ENCODE results near the gene PIGK. TPM values are rescaled to one million over a fixed set of nuclear protein-coding genes. Genes with fewer than 3 reads are reported as not detected.

Gene PIGK
- total RNA-seq, 2 experiments from 2014 or later, result 15.4 to 16.6 TPM

DNA sequence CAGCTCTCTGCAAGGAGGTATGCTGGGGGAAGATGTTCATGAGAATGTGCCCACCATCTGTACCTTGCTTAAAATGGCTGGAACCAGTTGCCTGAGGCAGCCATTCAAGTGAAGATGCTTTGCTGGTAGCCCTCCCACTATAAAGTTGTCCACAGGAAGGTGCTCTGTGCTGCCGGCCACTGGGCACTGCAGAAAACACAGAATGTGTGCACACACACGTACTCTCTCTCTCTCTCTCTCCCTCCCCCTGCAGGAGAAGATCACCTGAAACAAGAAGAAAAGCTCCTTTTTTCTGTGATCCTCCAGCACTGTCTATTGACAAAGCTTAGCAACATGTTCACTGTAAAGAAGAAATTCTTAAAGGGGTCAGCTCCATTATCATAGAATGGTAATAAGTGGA lies 134.8 kb downstream of the PIGK start:
- ATAC-seq (no peak), DNase-seq (no peak)
- Mint-ChIP-seq H3K4me3 (no peak overlapping the region), H3K27me3 (no peaks in the 10 kb centered on the region), H3K27ac (no peak overlapping the region), H3K9me3 (no peaks in the 10 kb centered on the region), H3K36me3 (ENCODE audit: low read depth) (peaks cover 2% of the 10 kb centered on the region), H3K4me1 (ENCODE audit: low read depth) (no peaks in the 10 kb centered on the region)
- TF ChIP-seq, protein P1, sequence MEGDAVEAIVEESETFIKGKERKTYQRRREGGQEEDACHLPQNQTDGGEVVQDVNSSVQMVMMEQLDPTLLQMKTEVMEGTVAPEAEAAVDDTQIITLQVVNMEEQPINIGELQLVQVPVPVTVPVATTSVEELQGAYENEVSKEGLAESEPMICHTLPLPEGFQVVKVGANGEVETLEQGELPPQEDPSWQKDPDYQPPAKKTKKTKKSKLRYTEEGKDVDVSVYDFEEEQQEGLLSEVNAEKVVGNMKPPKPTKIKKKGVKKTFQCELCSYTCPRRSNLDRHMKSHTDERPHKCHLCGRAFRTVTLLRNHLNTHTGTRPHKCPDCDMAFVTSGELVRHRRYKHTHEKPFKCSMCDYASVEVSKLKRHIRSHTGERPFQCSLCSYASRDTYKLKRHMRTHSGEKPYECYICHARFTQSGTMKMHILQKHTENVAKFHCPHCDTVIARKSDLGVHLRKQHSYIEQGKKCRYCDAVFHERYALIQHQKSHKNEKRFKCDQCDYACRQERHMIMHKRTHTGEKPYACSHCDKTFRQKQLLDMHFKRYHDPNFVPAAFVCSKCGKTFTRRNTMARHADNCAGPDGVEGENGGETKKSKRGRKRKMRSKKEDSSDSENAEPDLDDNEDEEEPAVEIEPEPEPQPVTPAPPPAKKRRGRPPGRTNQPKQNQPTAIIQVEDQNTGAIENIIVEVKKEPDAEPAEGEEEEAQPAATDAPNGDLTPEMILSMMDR (IDR thresholded peaks at IDR 0.05), result no peak
- CTCF ChIA-PET, result no interaction called here
- POLR2A ChIA-PET, result interaction anchor here (0.7 kb wide), 1 partner anchor 30 kb away, joined by 4 read pairs; no protein-coding TSS in a partner anchor
- intact Hi-C loops (cut with micrococcal nuclease), result no loop called here

DNA sequence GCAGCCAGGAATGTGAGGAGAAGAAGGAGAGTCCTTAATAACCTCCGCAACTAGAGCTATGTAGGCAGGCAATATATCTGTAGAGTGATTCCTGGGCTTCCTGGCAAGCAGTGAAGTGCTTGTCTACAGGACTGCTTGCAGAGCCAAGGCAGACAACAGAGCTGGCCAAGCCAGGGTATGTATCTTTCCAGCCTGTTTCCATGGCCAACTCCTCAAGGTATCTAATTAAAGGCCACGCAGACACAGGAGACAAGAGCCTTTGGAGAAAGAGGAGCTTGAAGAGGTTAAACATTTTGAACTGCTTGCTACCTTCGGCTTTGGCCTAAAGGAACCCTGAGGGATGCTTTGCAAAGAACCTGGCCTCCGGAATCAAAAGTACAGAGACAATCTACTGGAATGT lies 137.4 kb downstream of the PIGK start:
- H3K4me3 Mint-ChIP-seq, result no peak overlapping the region
- H3K9me3 Mint-ChIP-seq, result no peaks in the 10 kb centered on the region
- ChIA-PET CTCF (no interaction called here), POLR2A (no interaction called here)
- no peak for ATAC-seq
- no peak for DNase-seq
- H3K4me1 Mint-ChIP-seq (ENCODE audit: low read depth), result no peaks in the 10 kb centered on the region
- intact Hi-C loops (cut with micrococcal nuclease), result no loop called here
- H3K27me3 Mint-ChIP-seq, result no peaks in the 10 kb centered on the region
- no peak overlapping the region for H3K27ac Mint-ChIP-seq
- TF ChIP-seq, protein P1 (IDR thresholded peaks at IDR 0.05), result no peak
- peaks cover 2% of the 10 kb centered on the region for H3K36me3 Mint-ChIP-seq (ENCODE audit: low read depth)

DNA sequence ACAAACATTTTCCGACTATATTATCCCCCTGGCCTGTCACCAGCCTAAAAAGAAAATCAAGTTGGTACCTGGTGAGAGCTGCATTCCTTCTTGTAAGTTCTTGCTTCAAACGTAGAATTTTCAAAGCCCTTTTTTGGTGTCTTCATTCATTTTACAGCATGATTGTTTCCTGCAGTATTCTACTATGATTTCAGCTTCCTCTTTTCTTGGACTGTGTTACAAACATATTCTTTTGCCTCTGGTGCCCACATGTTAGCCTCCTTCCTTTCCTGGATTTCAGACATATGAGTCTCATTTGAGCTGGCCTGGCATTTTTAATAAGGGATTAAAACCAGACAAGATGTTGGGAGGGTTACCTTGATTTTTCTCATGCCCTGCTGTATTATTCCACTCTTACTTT lies 142.5 kb downstream of the PIGK start:
- ChIA-PET CTCF (no interaction called here), POLR2A (no interaction called here)
- no peak for DNase-seq
- H3K9me3 Mint-ChIP-seq, result no peaks in the 10 kb centered on the region
- H3K4me3 Mint-ChIP-seq, result no peak overlapping the region
- no peaks in the 10 kb centered on the region for H3K4me1 Mint-ChIP-seq (ENCODE audit: low read depth)
- no peaks in the 10 kb centered on the region for H3K36me3 Mint-ChIP-seq (ENCODE audit: low read depth)
- no peak for ATAC-seq
- intact Hi-C loops (cut with micrococcal nuclease), result no loop called here
- TF ChIP-seq, protein P1 (IDR thresholded peaks at IDR 0.05), result no peak
- H3K27ac Mint-ChIP-seq, result no peak overlapping the region
- H3K27me3 Mint-ChIP-seq, result peaks cover 3% of the 10 kb centered on the region

DNA sequence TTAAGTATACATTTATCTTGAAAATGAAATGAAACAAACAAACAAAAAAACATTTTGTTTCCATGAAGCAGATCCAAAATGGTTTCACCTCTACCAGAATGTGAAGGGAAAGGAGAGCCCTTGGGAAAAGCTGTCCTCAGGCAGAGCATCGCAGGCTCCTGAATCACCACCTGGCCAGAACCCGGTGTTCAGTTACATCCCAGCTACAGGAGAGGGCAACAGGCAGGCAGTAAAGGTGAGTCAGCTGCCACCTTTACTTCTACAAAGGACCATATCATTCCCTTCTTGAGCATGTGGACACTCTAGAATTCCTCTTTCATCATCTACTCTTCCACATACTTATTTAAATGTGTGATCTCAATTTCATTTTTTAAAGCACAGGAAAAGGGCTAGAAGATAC lies 151.2 kb downstream of the PIGK start:
- Mint-ChIP-seq H3K27me3 (no peaks in the 10 kb centered on the region), H3K4me3 (no peak overlapping the region), H3K27ac (no peak overlapping the region), H3K36me3 (ENCODE audit: low read depth) (no peaks in the 10 kb centered on the region), H3K4me1 (ENCODE audit: low read depth) (no peaks in the 10 kb centered on the region), H3K9me3 (no peaks in the 10 kb centered on the region)
- intact Hi-C loops (cut with micrococcal nuclease), result no loop called here
- ATAC-seq, result no peak
- ChIA-PET CTCF (no interaction called here), POLR2A (no interaction called here)
- TF ChIP-seq, protein P1 (IDR thresholded peaks at IDR 0.05), result no peak
- DNase-seq, result no peak

DNA sequence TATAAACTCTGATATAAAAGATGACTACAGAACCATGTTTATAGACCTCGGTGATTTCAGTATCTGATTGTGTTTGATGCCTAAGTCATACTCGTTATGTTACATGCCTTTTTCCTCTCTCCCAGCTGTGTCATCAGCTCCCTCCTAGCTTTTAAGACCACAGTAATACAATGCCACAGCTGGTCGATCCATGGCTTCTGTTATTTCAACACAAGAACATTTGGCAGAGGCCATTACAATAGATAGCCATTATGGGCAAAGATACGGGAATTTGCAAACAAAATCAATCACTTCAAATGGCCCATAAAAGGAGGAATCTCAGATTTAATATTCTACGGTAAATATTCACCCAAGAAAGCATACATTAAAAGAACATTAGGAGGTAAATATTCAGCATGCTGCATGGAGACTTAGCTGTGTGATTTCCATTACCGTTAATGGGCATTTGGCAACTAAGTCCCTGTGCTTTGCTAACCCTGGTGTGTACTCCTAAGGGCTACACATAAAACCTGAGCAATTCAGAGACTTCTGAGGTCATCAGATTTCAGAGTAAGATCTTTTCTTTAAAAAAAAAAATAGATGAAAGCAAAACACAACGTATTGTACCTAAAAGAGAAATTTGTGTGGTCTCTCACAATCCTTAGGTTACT lies 153.4 kb downstream of the PIGK start:
- Mint-ChIP-seq H3K9me3 (no peaks in the 10 kb centered on the region), H3K27ac (no peak overlapping the region), H3K36me3 (ENCODE audit: low read depth) (no peaks in the 10 kb centered on the region), H3K4me1 (ENCODE audit: low read depth) (no peaks in the 10 kb centered on the region), H3K4me3 (no peak overlapping the region), H3K27me3 (no peaks in the 10 kb centered on the region)
- TF ChIP-seq, protein P1 (IDR thresholded peaks at IDR 0.05), result no peak
- CTCF ChIA-PET, result no interaction called here
- intact Hi-C loops (cut with micrococcal nuclease), result no loop called here
- no peak for ATAC-seq
- POLR2A ChIA-PET, result no interaction called here
- DNase-seq, result no peak
